Dedifferentiated amniotic fluid mesenchymal stem cell (primary cell): ENCODE data around the gene COMTD1.
"Not testable (repeated sequence)": the region's sequence is repeated elsewhere in the genome, so short reads cannot be mapped to it uniquely, and the experiment has no call there.

Experiments used
- DNase-seq: peaks from one replicate; pipeline ENCODE4 v3.0.0-alpha.2; 2016; ENCODE audit errors: extremely low spot score

Gene COMTD1

DNA sequence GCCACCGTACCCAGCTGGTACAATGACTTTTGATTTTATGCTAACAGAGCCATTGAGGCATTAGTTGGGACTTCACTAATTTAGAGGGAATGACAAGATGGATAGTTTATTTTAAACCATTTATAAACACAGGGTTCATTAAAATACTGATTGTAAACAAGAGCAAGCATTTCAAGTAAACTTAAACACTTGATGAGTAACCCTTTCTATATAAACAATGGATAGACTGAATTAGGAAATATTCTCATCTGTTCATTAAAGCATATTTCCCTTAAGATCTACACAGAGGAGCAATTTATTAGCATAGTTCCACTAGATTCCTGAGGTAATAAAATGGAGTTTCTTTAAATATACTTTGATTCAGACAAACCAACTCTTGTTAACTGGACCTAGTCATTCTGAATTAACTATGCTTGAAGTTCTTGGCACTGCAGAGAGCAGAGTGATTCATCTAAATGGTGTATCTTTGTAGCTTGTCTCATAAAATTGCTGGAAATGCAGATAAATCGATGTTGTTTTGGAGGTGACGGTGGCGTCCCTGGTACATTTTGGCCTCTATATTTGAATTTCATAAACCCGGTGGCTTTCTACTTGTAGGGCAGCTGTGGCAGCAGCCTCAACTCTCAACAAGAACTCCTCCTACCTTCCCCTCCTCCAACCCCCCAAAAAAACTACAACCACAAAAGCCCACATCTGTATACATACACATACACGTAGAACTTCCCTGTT lies 40.6 kb downstream of the COMTD1 start:
- DNase-seq: peak; percentile 49

DNA sequence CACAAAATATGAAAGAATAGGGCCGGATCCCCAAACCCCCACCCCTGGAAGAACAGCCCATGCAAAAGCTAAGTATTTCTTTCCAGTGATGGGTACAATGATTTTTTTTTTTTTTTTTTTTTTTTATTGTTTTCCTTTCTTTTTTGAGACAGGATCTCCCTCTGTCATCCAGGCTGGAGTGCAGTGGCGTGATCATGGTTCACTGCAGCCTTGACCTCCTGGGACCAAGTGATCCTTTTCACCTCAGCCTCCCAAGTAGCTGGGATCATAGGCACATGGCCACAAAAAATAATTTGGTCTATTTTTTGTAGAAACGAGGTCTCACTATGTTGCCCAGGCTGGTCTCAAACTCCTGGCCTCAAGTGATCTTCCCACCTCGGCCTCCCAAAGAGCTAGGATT lies 41.1 kb downstream of the COMTD1 start:
- not testable (repeated sequence) for DNase-seq

DNA sequence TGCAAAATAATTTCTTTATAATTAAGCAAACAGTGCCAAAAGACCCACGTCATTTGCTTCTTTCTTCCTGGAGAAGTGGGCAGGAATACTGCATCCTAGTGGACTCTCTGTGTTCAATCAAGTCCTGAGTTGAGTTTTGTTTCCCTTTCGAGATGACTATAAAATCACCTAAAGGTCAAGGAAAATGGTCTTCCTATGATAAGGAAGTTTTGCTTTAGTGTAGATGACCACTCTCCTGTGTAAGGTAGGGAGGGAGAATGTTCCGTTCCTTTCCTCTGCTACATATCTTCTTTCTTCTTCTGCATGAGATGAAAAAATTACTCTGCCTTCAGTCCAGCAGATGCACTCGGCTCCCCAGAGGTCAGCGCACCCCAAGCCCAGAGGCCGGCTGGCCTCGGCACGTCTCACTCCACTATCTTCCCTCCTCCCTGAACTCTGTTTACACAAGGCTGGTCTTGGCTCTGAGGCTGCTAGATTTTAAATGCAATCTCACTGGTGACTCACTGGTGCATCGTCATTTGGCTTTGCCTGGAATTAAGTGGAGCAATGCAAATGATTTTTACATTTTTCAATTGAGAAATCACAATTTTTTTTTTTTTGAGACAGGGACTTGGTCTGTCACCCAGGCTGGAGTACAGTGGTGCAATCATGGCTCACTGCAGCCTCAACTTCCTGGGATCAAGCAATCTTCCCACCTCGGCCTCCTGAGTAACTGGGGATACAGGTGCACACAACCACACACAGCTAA lies 43.8 kb downstream of the COMTD1 start:
- DNase-seq: peak; percentile 91

DNA sequence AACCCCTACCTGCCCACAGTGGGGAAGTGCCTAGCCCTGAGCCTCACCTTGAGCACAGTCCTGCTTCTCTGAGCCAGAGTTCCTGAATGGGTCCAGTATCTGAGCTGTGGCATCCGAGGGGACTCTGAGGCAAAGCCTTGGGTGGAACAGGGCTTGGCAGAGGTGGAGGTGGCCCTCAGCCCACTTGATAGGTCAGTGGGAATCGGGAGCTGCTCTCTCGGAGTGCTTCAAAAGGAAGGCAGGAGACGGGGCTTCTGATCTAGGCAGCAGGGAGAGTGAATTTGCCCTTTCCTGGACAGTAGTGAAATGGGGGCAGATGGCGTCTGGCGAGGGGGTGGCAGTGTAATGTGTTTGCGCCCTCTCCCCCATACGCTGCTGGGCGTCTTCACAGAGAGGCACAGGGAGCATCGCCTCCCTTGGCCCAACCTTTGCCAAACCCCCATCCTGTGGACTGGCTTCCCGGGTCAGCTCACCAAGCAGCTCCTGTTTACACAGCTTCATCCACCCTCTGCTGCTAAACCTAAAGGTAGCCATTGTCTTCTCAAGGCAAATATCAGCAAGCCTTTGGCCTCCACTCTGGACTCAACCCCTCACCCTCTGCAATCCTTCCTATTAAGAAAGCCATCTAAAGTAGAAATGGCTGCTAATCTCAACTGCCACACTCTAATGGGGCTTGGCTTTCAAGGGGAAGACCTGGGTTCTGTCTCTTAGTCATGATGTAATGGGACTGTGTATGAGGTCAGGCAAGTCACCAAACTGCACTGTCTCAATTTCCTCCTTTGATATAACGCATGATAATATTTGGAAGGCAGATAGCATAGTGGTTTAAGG lies 46.3 kb downstream of the COMTD1 start:
- no peak for DNase-seq

DNA sequence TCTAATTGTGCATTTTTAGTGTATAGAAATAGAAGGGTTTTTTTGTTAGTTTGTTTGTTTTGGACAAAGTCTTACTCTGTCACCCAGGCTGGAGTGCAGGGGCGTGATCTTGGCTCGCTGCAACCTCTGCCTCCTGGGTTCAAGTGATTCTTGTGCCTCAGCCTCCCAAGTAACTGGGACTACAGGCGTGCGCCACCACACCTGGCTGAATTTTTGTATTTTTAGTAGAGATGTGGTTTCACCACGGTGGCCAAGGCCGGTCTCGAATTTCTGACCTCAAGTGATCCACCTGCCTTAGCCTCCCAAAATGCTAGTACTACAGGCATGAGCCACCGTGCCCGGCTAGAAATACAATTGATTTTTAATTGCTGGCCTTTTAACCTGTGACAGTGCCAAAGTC lies 47.2 kb downstream of the COMTD1 start:
- DNase-seq: not testable (repeated sequence)

DNA sequence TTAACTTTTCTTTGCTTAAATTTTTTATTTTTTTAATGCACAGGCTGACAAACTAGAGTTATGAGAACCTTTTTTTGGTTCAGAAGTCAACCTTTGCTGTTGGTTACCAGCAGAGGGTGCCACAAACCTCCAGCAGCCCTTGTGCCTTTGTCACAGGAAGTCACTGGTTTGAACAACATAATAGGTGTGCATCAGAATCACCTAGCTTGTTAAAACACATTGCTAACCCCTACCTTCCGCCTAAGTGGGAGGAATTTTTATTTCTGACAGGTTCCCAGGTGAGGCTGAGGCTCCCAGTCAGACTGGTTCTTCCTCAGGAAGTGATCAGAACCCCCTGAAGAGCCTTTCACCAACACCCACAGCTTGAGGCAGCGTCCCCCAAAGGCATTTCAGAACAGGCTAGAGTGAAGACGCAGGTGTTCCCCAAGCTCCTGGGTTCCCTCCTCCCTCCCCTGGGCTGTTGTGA lies 47.8 kb downstream of the COMTD1 start:
- peak; percentile 62 for DNase-seq

DNA sequence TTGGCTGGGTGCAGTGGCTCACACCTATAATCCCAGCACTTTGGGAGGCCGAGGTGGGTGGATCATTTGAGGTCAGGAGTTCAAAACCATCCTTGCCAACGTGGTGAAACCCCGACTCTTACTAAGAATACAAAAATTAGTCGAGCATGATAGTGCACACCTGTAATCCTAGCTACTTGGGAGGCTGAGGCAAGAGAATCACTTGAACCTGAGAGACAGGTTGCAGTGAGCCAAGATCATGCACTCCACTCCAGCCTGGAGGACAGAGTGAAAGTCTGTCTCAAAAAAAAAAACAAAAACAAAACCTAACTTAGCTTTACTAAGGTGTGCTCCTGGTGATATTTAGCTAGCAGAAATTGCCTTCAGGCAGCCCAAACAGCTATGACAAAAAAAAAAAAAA lies 49.4 kb downstream of the COMTD1 start:
- no peak for DNase-seq
